GM06990 (cell line): ENCODE results near the gene ANTKMT.

Experiments used
- DNase-seq: peaks from one replicate; pipeline ENCODE4 v3.0.0-alpha.2; 2011; ENCODE audit not compliant: insufficient read length; ENCODE audit errors: extremely low read depth
- H3K27me3 ChIP-seq: replicated peaks from 2 replicates; pipeline ENCODE4 v1.6.0; 2011; ENCODE audit warnings: low read length; ENCODE audit not compliant: control insufficient read depth, insufficient read depth
- H3K36me3 ChIP-seq: 2 replicates; pipeline ENCODE4 v1.5.1; 2011; ENCODE audit warnings: low read length; ENCODE audit not compliant: control insufficient read depth, insufficient read depth
- H3K4me3 ChIP-seq: replicated peaks from 2 replicates; pipeline ENCODE4 v1.5.1; 2011; ENCODE audit warnings: low read depth, mild to moderate bottlenecking, control low read depth, low read length
- CTCF ChIP-seq: IDR thresholded peaks from 2 replicates; pipeline ENCODE4 v1.5.1; 2011; ENCODE audit warnings: low read length, control low read depth, mild to moderate bottlenecking, inconsistent platforms; ENCODE audit not compliant: insufficient read depth, poor library complexity, severe bottlenecking

The ANTKMT gene

GRCh38 chr16:724188-725040 is 3.5 kb downstream of the ANTKMT start:
- Histone ChIP-seq H3K4me3 (no peak overlapping the region), H3K27me3 (no peaks in the 10 kb centered on the region), H3K36me3 (peaks cover 2% of the 10 kb centered on the region; the same call in 1 of the 2 replicates)
- no peak for TF ChIP-seq CTCF
- no peak for DNase-seq

GRCh38 chr16:725041-725376 is 4.1 kb downstream of the ANTKMT start:
- no peak for DNase-seq
- Histone ChIP-seq H3K36me3 (peaks cover 4% of the 10 kb centered on the region), H3K4me3 (no peak overlapping the region), H3K27me3 (no peaks in the 10 kb centered on the region)
- TF ChIP-seq CTCF, result no peak

GRCh38 chr16:725463-726187 is 4.7 kb downstream of the ANTKMT start:
- no peak for TF ChIP-seq CTCF
- Histone ChIP-seq H3K4me3 (no peak overlapping the region), H3K27me3 (no peaks in the 10 kb centered on the region), H3K36me3 (peaks cover 7% of the 10 kb centered on the region)
- DNase-seq, result no peak

GRCh38 chr16:726188-726437 is 5.2 kb downstream of the ANTKMT start:
- DNase-seq, result no peak
- Histone ChIP-seq H3K36me3 (peaks cover 8% of the 10 kb centered on the region), H3K27me3 (no peaks in the 10 kb centered on the region), H3K4me3 (no peak overlapping the region)
- no peak for TF ChIP-seq CTCF

- Histone ChIP-seq H3K36me3 (peaks cover 8% of the 10 kb centered on the region), H3K27me3 (no peaks in the 10 kb centered on the region), H3K4me3 (peak within 1 kb of the TSS; percentile 79)
- peak; percentile 78 for DNase-seq
- TF ChIP-seq CTCF, result no peak
Observed at GRCh38 chr16:726438-727290, 5.7 kb downstream of the ANTKMT start, which contains the start of the genes CCDC78 and HAGHL. TSS of gene CCDC78 (minus strand) at chr16:726443. CDS start at chr16:726367, 76 bp downstream. TSS of gene HAGHL (plus strand) at chr16:727106. CDS start at chr16:727510, 404 bp downstream.
